ENCODE data around the gene TTLL1.

TTLL1 gene

GRCh38 chr22:43126501-43127165, 37.4 kb upstream of the TTLL1 start:
- Histone ChIP-seq H3K4me1 (ENCODE audit: control insufficient read depth, insufficient read depth, low read length) (peaks cover 4% of the 10 kb centered on the region), H3K36me3 (ENCODE audit: control insufficient read depth, insufficient read depth, low read length) (no peaks in the 10 kb centered on the region), H3K4me3 (ENCODE audit: low read depth, low read length) (no peak overlapping the region), H3K9me3 (ENCODE audit: control insufficient read depth, insufficient read depth, low read length) (no peaks in the 10 kb centered on the region), H3K27me3 (ENCODE audit: control insufficient read depth, insufficient read depth, low read length) (no peaks in the 10 kb centered on the region), H3K9ac (ENCODE audit: low read depth, low read length) (no peak overlapping the region)

- Histone ChIP-seq H3K9me3 (ENCODE audit: control insufficient read depth, insufficient read depth, low read length) (no peaks in the 10 kb centered on the region), H3K4me3 (ENCODE audit: low read depth, low read length) (no peak overlapping the region), H3K27me3 (ENCODE audit: control insufficient read depth, insufficient read depth, low read length) (no peaks in the 10 kb centered on the region), H3K9ac (ENCODE audit: low read depth, low read length) (no peak overlapping the region), H3K36me3 (ENCODE audit: control insufficient read depth, insufficient read depth, low read length) (no peaks in the 10 kb centered on the region), H3K4me1 (ENCODE audit: control insufficient read depth, insufficient read depth, low read length) (peaks cover 6% of the 10 kb centered on the region)
These were observed 29.8 kb upstream of the TTLL1 start for GRCh38 chr22:43118953-43119458.

- no peak overlapping the region for H3K4me3 ChIP-seq (ENCODE audit: low read depth, low read length)
- no peaks in the 10 kb centered on the region for H3K9me3 ChIP-seq (ENCODE audit: control insufficient read depth, insufficient read depth, low read length)
- H3K4me1 ChIP-seq (ENCODE audit: control insufficient read depth, insufficient read depth, low read length): peaks cover 6% of the 10 kb centered on the region
- H3K9ac ChIP-seq (ENCODE audit: low read depth, low read length): no peak overlapping the region
- no peaks in the 10 kb centered on the region for H3K36me3 ChIP-seq (ENCODE audit: control insufficient read depth, insufficient read depth, low read length)
- H3K27me3 ChIP-seq (ENCODE audit: control insufficient read depth, insufficient read depth, low read length): peaks cover 2% of the 10 kb centered on the region
These were observed 29.0 kb upstream of the TTLL1 start for GRCh38 chr22:43118024-43118849.

- Histone ChIP-seq H3K4me3 (ENCODE audit: low read depth, low read length) (no peak overlapping the region), H3K9me3 (ENCODE audit: control insufficient read depth, insufficient read depth, low read length) (no peaks in the 10 kb centered on the region), H3K9ac (ENCODE audit: low read depth, low read length) (no peak overlapping the region), H3K4me1 (ENCODE audit: control insufficient read depth, insufficient read depth, low read length) (peaks cover 6% of the 10 kb centered on the region), H3K27me3 (ENCODE audit: control insufficient read depth, insufficient read depth, low read length) (peaks cover 10% of the 10 kb centered on the region), H3K36me3 (ENCODE audit: control insufficient read depth, insufficient read depth, low read length) (no peaks in the 10 kb centered on the region)
These were observed 27.7 kb upstream of the TTLL1 start for GRCh38 chr22:43116932-43117331.

- Histone ChIP-seq H3K27me3 (ENCODE audit: control insufficient read depth, insufficient read depth, low read length) (peaks cover 25% of the 10 kb centered on the region), H3K9me3 (ENCODE audit: control insufficient read depth, insufficient read depth, low read length) (no peaks in the 10 kb centered on the region), H3K4me3 (ENCODE audit: low read depth, low read length) (no peak overlapping the region), H3K36me3 (ENCODE audit: control insufficient read depth, insufficient read depth, low read length) (no peaks in the 10 kb centered on the region), H3K4me1 (ENCODE audit: control insufficient read depth, insufficient read depth, low read length) (peaks cover 10% of the 10 kb centered on the region), H3K9ac (ENCODE audit: low read depth, low read length) (no peak overlapping the region)
These were observed 25.8 kb upstream of the TTLL1 start for GRCh38 chr22:43114958-43115357.

GRCh38 chr22:43113526-43114251, 24.5 kb upstream of the TTLL1 start:
- Histone ChIP-seq H3K9ac (ENCODE audit: low read depth, low read length) (no peak overlapping the region), H3K36me3 (ENCODE audit: control insufficient read depth, insufficient read depth, low read length) (no peaks in the 10 kb centered on the region), H3K27me3 (ENCODE audit: control insufficient read depth, insufficient read depth, low read length) (peaks cover 29% of the 10 kb centered on the region)

GRCh38 chr22:43110927-43111623, 21.9 kb upstream of the TTLL1 start:
- Histone ChIP-seq H3K9me3 (ENCODE audit: control insufficient read depth, insufficient read depth, low read length) (no peaks in the 10 kb centered on the region), H3K27me3 (ENCODE audit: control insufficient read depth, insufficient read depth, low read length) (peaks cover 31% of the 10 kb centered on the region), H3K36me3 (ENCODE audit: control insufficient read depth, insufficient read depth, low read length) (no peaks in the 10 kb centered on the region), H3K4me1 (ENCODE audit: control insufficient read depth, insufficient read depth, low read length) (peaks cover 4% of the 10 kb centered on the region), H3K9ac (ENCODE audit: low read depth, low read length) (peak overlapping the region; percentile 24), H3K4me3 (ENCODE audit: low read depth, low read length) (peak overlapping the region; percentile 67)

More at GRCh38 chr22:43113526-43114251, 24.5 kb upstream of the TTLL1 start:
- Histone ChIP-seq H3K4me3 (ENCODE audit: low read depth, low read length) (no peak overlapping the region), H3K9me3 (ENCODE audit: control insufficient read depth, insufficient read depth, low read length) (no peaks in the 10 kb centered on the region), H3K4me1 (ENCODE audit: control insufficient read depth, insufficient read depth, low read length) (peaks cover 10% of the 10 kb centered on the region)

- Histone ChIP-seq H3K4me1 (ENCODE audit: control insufficient read depth, insufficient read depth, low read length) (peaks cover 4% of the 10 kb centered on the region), H3K9ac (ENCODE audit: low read depth, low read length) (peak within 1 kb of the TSS; percentile 24), H3K36me3 (ENCODE audit: control insufficient read depth, insufficient read depth, low read length) (no peaks in the 10 kb centered on the region), H3K4me3 (ENCODE audit: low read depth, low read length) (peak within 1 kb of the TSS; percentile 75), H3K27me3 (ENCODE audit: control insufficient read depth, insufficient read depth, low read length) (peaks cover 31% of the 10 kb centered on the region), H3K9me3 (ENCODE audit: control insufficient read depth, insufficient read depth, low read length) (no peaks in the 10 kb centered on the region)
These were observed 21.3 kb upstream of the TTLL1 start, which contains the start of gene BIK for GRCh38 chr22:43110444-43110926. TSS of gene BIK (plus strand) at chr22:43110750. CDS start at chr22:43124023, 13,273 bp downstream.

- Histone ChIP-seq H3K36me3 (ENCODE audit: control insufficient read depth, insufficient read depth, low read length) (no peaks in the 10 kb centered on the region), H3K4me3 (ENCODE audit: low read depth, low read length) (peak overlapping the region; percentile 75), H3K4me1 (ENCODE audit: control insufficient read depth, insufficient read depth, low read length) (peaks cover 4% of the 10 kb centered on the region), H3K27me3 (ENCODE audit: control insufficient read depth, insufficient read depth, low read length) (peaks cover 31% of the 10 kb centered on the region), H3K9me3 (ENCODE audit: control insufficient read depth, insufficient read depth, low read length) (no peaks in the 10 kb centered on the region), H3K9ac (ENCODE audit: low read depth, low read length) (no peak overlapping the region)
These were observed 20.8 kb upstream of the TTLL1 start for GRCh38 chr22:43109921-43110443.

- H3K9ac ChIP-seq (ENCODE audit: low read depth, low read length): no peak overlapping the region
- H3K27me3 ChIP-seq (ENCODE audit: control insufficient read depth, insufficient read depth, low read length): peaks cover 31% of the 10 kb centered on the region
- no peaks in the 10 kb centered on the region for H3K9me3 ChIP-seq (ENCODE audit: control insufficient read depth, insufficient read depth, low read length)
- H3K4me3 ChIP-seq (ENCODE audit: low read depth, low read length): peak overlapping the region; percentile 23
- H3K36me3 ChIP-seq (ENCODE audit: control insufficient read depth, insufficient read depth, low read length): no peaks in the 10 kb centered on the region
- peaks cover 4% of the 10 kb centered on the region for H3K4me1 ChIP-seq (ENCODE audit: control insufficient read depth, insufficient read depth, low read length)
These were observed 20.3 kb upstream of the TTLL1 start for GRCh38 chr22:43109511-43109910.

GRCh38 chr22:43106302-43106701, 17.1 kb upstream of the TTLL1 start:
- H3K4me1 ChIP-seq (ENCODE audit: control insufficient read depth, insufficient read depth, low read length): no peaks in the 10 kb centered on the region
- peaks cover 14% of the 10 kb centered on the region for H3K27me3 ChIP-seq (ENCODE audit: control insufficient read depth, insufficient read depth, low read length)
- no peak overlapping the region for H3K4me3 ChIP-seq (ENCODE audit: low read depth, low read length)

More at GRCh38 chr22:43106302-43106701, 17.1 kb upstream of the TTLL1 start:
- Histone ChIP-seq H3K9ac (ENCODE audit: low read depth, low read length) (no peak overlapping the region), H3K36me3 (ENCODE audit: control insufficient read depth, insufficient read depth, low read length) (no peaks in the 10 kb centered on the region), H3K9me3 (ENCODE audit: control insufficient read depth, insufficient read depth, low read length) (no peaks in the 10 kb centered on the region)

All from iPS-15b (cell line).